NT2/D1 (cell line): Measurements from ENCODE around the gene FRAS1.
"Not testable (repeated sequence)": the region's sequence is repeated elsewhere in the genome, so short reads cannot be mapped to it uniquely, and the experiment has no call there.

Source experiments
- DNase-seq: peaks from one replicate; pipeline ENCODE4 v3.0.0-alpha.2; 2011; ENCODE audit warnings: low read depth, low spot score
- H3K27me3 ChIP-seq: 2 replicates; pipeline ENCODE4 v1.6.0; 2011; ENCODE audit warnings: mild to moderate bottlenecking; ENCODE audit not compliant: insufficient read length, insufficient read depth
- H3K36me3 ChIP-seq: 2 replicates; pipeline ENCODE4 v1.6.1; 2011; ENCODE audit warnings: mild to moderate bottlenecking, low read length, mixed read lengths; ENCODE audit not compliant: insufficient read depth, insufficient read length
- H3K4me1 ChIP-seq: 2 replicates; pipeline ENCODE4 v1.5.1; 2011; ENCODE audit not compliant: insufficient read depth, insufficient read length
- H3K4me3 ChIP-seq: 2 replicates; pipeline ENCODE4 v1.5.1; 2011; ENCODE audit warnings: low read depth; ENCODE audit not compliant: insufficient read length
- H3K9ac ChIP-seq: 2 replicates; pipeline ENCODE4 v1.6.0; 2011; ENCODE audit warnings: low read depth; ENCODE audit not compliant: insufficient read length
- H3K9me3 ChIP-seq: 2 replicates; pipeline ENCODE4 v1.5.1; 2011; ENCODE audit warnings: mild to moderate bottlenecking, low read length; ENCODE audit not compliant: insufficient read depth
- SUZ12 ChIP-seq: IDR thresholded peaks from 2 replicates; pipeline ENCODE4 v1.6.1; 2011; ENCODE audit not compliant: insufficient read length, insufficient read depth; ENCODE audit errors: extremely low read depth
- YY1 ChIP-seq: IDR thresholded peaks from 2 replicates; pipeline ENCODE4 v1.6.1; 2011; ENCODE audit not compliant: insufficient read length, insufficient read depth
- ZNF274 ChIP-seq: IDR thresholded peaks from 2 replicates; pipeline ENCODE4 v1.6.1; 2011; ENCODE audit warnings: mild to moderate bottlenecking, low read depth, low read length

FRAS1 gene

GRCh38 chr4:78169728-78170127 lies 112.6 kb downstream of the FRAS1 start:
- no peak overlapping the region for H3K9ac ChIP-seq
- no peaks in the 10 kb centered on the region for H3K27me3 ChIP-seq
- H3K9me3 ChIP-seq = no peaks in the 10 kb centered on the region
- H3K4me1 ChIP-seq = no peaks in the 10 kb centered on the region
- no peak for DNase-seq
- no peaks in the 10 kb centered on the region for H3K36me3 ChIP-seq
- H3K4me3 ChIP-seq = no peak overlapping the region
- TF ChIP-seq YY1 (no peak), SUZ12 (no peak), ZNF274 (no peak)

- Histone ChIP-seq H3K27me3 (no peaks in the 10 kb centered on the region), H3K4me3 (no peak overlapping the region), H3K9me3 (no peaks in the 10 kb centered on the region), H3K9ac (no peak overlapping the region), H3K36me3 (no peaks in the 10 kb centered on the region), H3K4me1 (peaks cover 2% of the 10 kb centered on the region)
- no peak for DNase-seq
- TF ChIP-seq SUZ12 (no peak), YY1 (no peak), ZNF274 (no peak)
These were observed 114.4 kb downstream of the FRAS1 start for GRCh38 chr4:78171482-78171881.

GRCh38 chr4:78174891-78175290 lies 117.8 kb downstream of the FRAS1 start:
- DNase-seq = no peak
- H3K4me1 ChIP-seq = peaks cover 2% of the 10 kb centered on the region
- no peak overlapping the region for H3K4me3 ChIP-seq
- H3K36me3 ChIP-seq = no peaks in the 10 kb centered on the region
- H3K9me3 ChIP-seq = no peaks in the 10 kb centered on the region; the same call in 1 of the 2 replicates
- no peaks in the 10 kb centered on the region for H3K27me3 ChIP-seq
- no peak overlapping the region for H3K9ac ChIP-seq
- TF ChIP-seq YY1 (no peak), ZNF274 (no peak), SUZ12 (no peak)

- Histone ChIP-seq H3K4me1 (peaks cover 2% of the 10 kb centered on the region), H3K9me3 (no peaks in the 10 kb centered on the region; the same call in 1 of the 2 replicates), H3K36me3 (no peaks in the 10 kb centered on the region), H3K9ac (no peak overlapping the region), H3K4me3 (no peak overlapping the region), H3K27me3 (no peaks in the 10 kb centered on the region)
- no peak for TF ChIP-seq ZNF274
- no peak for TF ChIP-seq SUZ12
- no peak for TF ChIP-seq YY1
- no peak for DNase-seq
These were observed 122.1 kb downstream of the FRAS1 start for GRCh38 chr4:78179196-78179595.

GRCh38 chr4:78181681-78182234 lies 124.6 kb downstream of the FRAS1 start:
- not testable (repeated sequence) for H3K9me3 ChIP-seq, H3K27me3 ChIP-seq, DNase-seq, H3K4me1 ChIP-seq, H3K36me3 ChIP-seq, H3K4me3 ChIP-seq, H3K9ac ChIP-seq

GRCh38 chr4:78184584-78184983 lies 127.5 kb downstream of the FRAS1 start:
- TF ChIP-seq SUZ12 (no peak), YY1 (no peak), ZNF274 (no peak)
- H3K36me3 ChIP-seq = no peaks in the 10 kb centered on the region
- no peaks in the 10 kb centered on the region for H3K27me3 ChIP-seq
- DNase-seq = no peak
- H3K9me3 ChIP-seq = no peaks in the 10 kb centered on the region
- no peaks in the 10 kb centered on the region for H3K4me1 ChIP-seq
- H3K9ac ChIP-seq = no peak overlapping the region
- H3K4me3 ChIP-seq = no peak overlapping the region

GRCh38 chr4:78185117-78185516 lies 128.0 kb downstream of the FRAS1 start:
- Histone ChIP-seq H3K9me3 (no peaks in the 10 kb centered on the region), H3K4me3 (no peak overlapping the region), H3K27me3 (no peaks in the 10 kb centered on the region), H3K9ac (no peak overlapping the region), H3K36me3 (no peaks in the 10 kb centered on the region), H3K4me1 (no peaks in the 10 kb centered on the region)
- TF ChIP-seq ZNF274 (no peak), SUZ12 (no peak), YY1 (no peak)
- DNase-seq = no peak
